SK-N-MC (cell line): ENCODE results near the gene WDR46.

ENCODE experiments used
- EZH2 ChIP-seq: fragments of 200-600 bp; sonication (generic); IDR thresholded peaks from one replicate; pipeline ENCODE4 v1.6.1; 2017; ENCODE audit warnings: antibody characterized with exemption
- POLR2AphosphoS5 ChIP-seq: IDR thresholded peaks from 2 replicates; pipeline ENCODE4 v1.6.1; 2012; ENCODE audit warnings: mild to moderate bottlenecking, low read depth, low read length, borderline replicate concordance

GRCh38 chr6:33248932-33249731, 39.9 kb downstream of the WDR46 start:
- no peak for TF ChIP-seq EZH2
- TF ChIP-seq POLR2AphosphoS5 = peak; percentile 89
